HCT116 (cell line): ENCODE data around the gene EEA1. TPM values are rescaled to one million over a fixed set of nuclear protein-coding genes. Genes with fewer than 3 reads are reported as not detected.

Source experiments
- ATAC-seq: fragments of 200-7000 bp; cut with Tn5 transposase; 2 replicates; pipeline ENCODE4 v1.9.1; 2020; ENCODE audit warnings: mild to moderate bottlenecking, moderate library complexity
- BruUV-seq: library from RNA; stranded (reverse); fragments of 400-500 nt; replicated peaks from 2 replicates; lab custom pipeline; 2021; lab: Mats Ljungman, UMichigan
- CTCF ChIA-PET: fragments of 300-600 bp; sonication (Branson Sonifier 250); formaldehyde crosslinking; loops from one replicate; lab custom pipeline; 2021; ENCODE audit warnings: antibody characterized with exemption; lab: Charles Lee
- POLR2A ChIA-PET: fragments of 300-600, 350-600 bp; sonication (Branson Sonifier 250); formaldehyde crosslinking; loops from one replicate; lab custom pipeline; 2021; ENCODE audit warnings: antibody characterized with exemption; lab: Charles Lee
- RAD21 ChIA-PET, 2 experiments: fragments of 300-600 bp; sonication (Branson Sonifier 250); formaldehyde crosslinking; loops; one replicate each; lab custom pipeline; 2023; ENCODE audit warnings: low total read pairs in 2 of 2; ENCODE audit not compliant: uncharacterized antibody in 2 of 2, unreplicated experiment in 2 of 2, low non-redundant PET in 1 of 2; lab: Charles Lee
- DNase-seq: peaks from one replicate; pipeline ENCODE4 v3.0.0-alpha.2; 2010; ENCODE audit warnings: low read depth, low spot score
- H2AFZ ChIP-seq: fragments of 200-600 bp; shearing (Covaris generic), sonication (generic); 2 replicates; pipeline ENCODE4 v1.6.1; 2017; ENCODE audit warnings: low read depth, mixed run types, mixed read lengths, antibody characterized with exemption, low read length; ENCODE audit not compliant: poor library complexity, severe bottlenecking
- H3K27ac ChIP-seq: 2 replicates; pipeline ENCODE4 v1.5.1; 2012; ENCODE audit warnings: low read depth, low read length
- H3K27me3 ChIP-seq: fragments of 200-600 bp; sonication (generic); 2 replicates; pipeline ENCODE4 v1.6.1; 2016; ENCODE audit warnings: mixed run types, low read length, mixed read lengths; ENCODE audit not compliant: insufficient read depth
- H3K36me3 ChIP-seq, 2 experiments: fragments of 200-500 bp in 1 of 2; fragments of 200-600 bp in 1 of 2; sonication (Bioruptor generic) in 1 of 2; sonication (generic) in 1 of 2; 2 replicates each; pipeline versions ENCODE4 v1.5.1 to v1.6.1; 2014 to 2016; ENCODE audit warnings: low read length in 2 of 2, inconsistent platforms in 1 of 2, mixed read lengths in 1 of 2, mixed run types in 1 of 2; ENCODE audit not compliant: insufficient read depth in 2 of 2, control insufficient read depth in 1 of 2
- H3K4me1 ChIP-seq, 2 experiments: fragments of 200-600 bp in 1 of 2; sonication (generic) in 1 of 2; 2 replicates each; pipeline versions ENCODE4 v1.5.1 to v1.6.1; 2012 to 2017; ENCODE audit warnings: low read length in 2 of 2, inconsistent platforms in 1 of 2, mild to moderate bottlenecking in 1 of 2, mixed read lengths in 1 of 2, mixed run types in 1 of 2, moderate library complexity in 1 of 2; ENCODE audit not compliant: insufficient read depth in 2 of 2, control insufficient read depth in 1 of 2
- H3K4me2 ChIP-seq: fragments of 200-600 bp; sonication (generic); 2 replicates; pipeline ENCODE4 v1.6.1; 2017; ENCODE audit warnings: mixed run types, low read length, mixed read lengths
- H3K4me3 ChIP-seq, 2 experiments: fragments of 200-600 bp in 1 of 2; sonication (generic) in 1 of 2; replicated peaks in 1 of 2; 2 replicates each; pipeline ENCODE4 v1.5.1; 2011 to 2016; ENCODE audit warnings: low read length in 2 of 2, control low read depth in 1 of 2, low read depth in 1 of 2, mild to moderate bottlenecking in 1 of 2, mixed read lengths in 1 of 2, mixed run types in 1 of 2
- H3K79me2 ChIP-seq: fragments of 200-600 bp; sonication (generic); 2 replicates; pipeline ENCODE4 v1.6.1; 2017; ENCODE audit warnings: mild to moderate bottlenecking, mixed run types, low read length, moderate library complexity, mixed read lengths; ENCODE audit not compliant: insufficient read depth
- H3K9ac ChIP-seq: fragments of 200-600 bp; sonication (generic); 2 replicates; pipeline ENCODE4 v1.6.1; 2016; ENCODE audit warnings: low read length, mixed read lengths
- H3K9me2 ChIP-seq: fragments of 200-600 bp; sonication (generic), shearing (Covaris generic); 2 replicates; pipeline ENCODE4 v1.6.1; 2017; ENCODE audit warnings: mixed run types, mild to moderate bottlenecking, moderate library complexity; ENCODE audit not compliant: insufficient read depth
- H3K9me3 ChIP-seq, 2 experiments: fragments of 200-500 bp in 1 of 2; fragments of 200-600 bp in 1 of 2; sonication (Bioruptor generic) in 1 of 2; sonication (generic) in 1 of 2; 2 replicates each; pipeline ENCODE4 v1.6.1; 2014 to 2017; ENCODE audit warnings: low read length in 2 of 2, mixed read lengths in 2 of 2, inconsistent platforms in 1 of 2, low read depth in 1 of 2, mild to moderate bottlenecking in 1 of 2, mixed run types in 1 of 2, moderate library complexity in 1 of 2; ENCODE audit not compliant: control insufficient read depth in 1 of 2, insufficient read depth in 1 of 2
- H4K20me1 ChIP-seq: fragments of 200-600 bp; sonication (generic), shearing (Covaris generic); 2 replicates; pipeline ENCODE4 v1.6.1; 2017; ENCODE audit warnings: mixed run types, mild to moderate bottlenecking, moderate library complexity; ENCODE audit not compliant: insufficient read depth
- POLR2A ChIP-seq: IDR thresholded peaks from 2 replicates; pipeline ENCODE4 v1.7.0; 2011; ENCODE audit warnings: borderline replicate concordance; ENCODE audit not compliant: insufficient read depth, insufficient read length; ENCODE audit errors: extremely low read depth
- RAD21 ChIP-seq: IDR thresholded peaks from 2 replicates; pipeline ENCODE4 v1.6.1; 2012; ENCODE audit warnings: low read depth, mild to moderate bottlenecking
- intact Hi-C: fragments of 100-400 bp; cut with micrococcal nuclease; formaldehyde crosslinking; loops from 2 replicates; pipeline ENCODE4 v1.10.0; 2022
- total RNA-seq: library from RNA; stranded (reverse); gene quantifications from one replicate; pipeline ENCODE4 v1.2.1, GENCODE V29; 2021; ENCODE audit not compliant: unreplicated experiment
- TF ChIP-seq, protein P1 (sequence below): IDR thresholded peaks from 2 replicates; pipeline ENCODE4 v1.6.1; 2012; ENCODE audit warnings: low read depth
- TF ChIP-seq, protein P2 (sequence below): IDR thresholded peaks from 2 replicates; pipeline ENCODE4 v1.6.1; 2012

EEA1 gene
- total RNA-seq, 1 experiment from 2014 or later = 13.8 TPM

GRCh38 chr12:92876496-92876895, 52.6 kb downstream of the EEA1 start:
- DNase-seq = no peak
- intact Hi-C loops = no loop called here
- Histone ChIP-seq H3K27ac (no peak overlapping the region), H2AFZ (no peak overlapping the region), H3K9me2 (no peaks in the 10 kb centered on the region), H3K9ac (no peak overlapping the region), H3K4me2 (no peak overlapping the region), H3K79me2 (no peaks in the 10 kb centered on the region), H4K20me1 (no peaks in the 10 kb centered on the region), H3K36me3 (no peaks in the 10 kb centered on the region), H3K27me3 (no peaks in the 10 kb centered on the region), H3K4me1 (no peaks in the 10 kb centered on the region), H3K9me3 (no peaks in the 10 kb centered on the region), H3K4me3 (no peak overlapping the region)
- ChIA-PET POLR2A (no interaction called here), CTCF (no interaction called here), RAD21 (no interaction called here)
- ATAC-seq = no peak
- no peak for TF ChIP-seq RAD21
- BruUV-seq = no TSS peak

DNA sequence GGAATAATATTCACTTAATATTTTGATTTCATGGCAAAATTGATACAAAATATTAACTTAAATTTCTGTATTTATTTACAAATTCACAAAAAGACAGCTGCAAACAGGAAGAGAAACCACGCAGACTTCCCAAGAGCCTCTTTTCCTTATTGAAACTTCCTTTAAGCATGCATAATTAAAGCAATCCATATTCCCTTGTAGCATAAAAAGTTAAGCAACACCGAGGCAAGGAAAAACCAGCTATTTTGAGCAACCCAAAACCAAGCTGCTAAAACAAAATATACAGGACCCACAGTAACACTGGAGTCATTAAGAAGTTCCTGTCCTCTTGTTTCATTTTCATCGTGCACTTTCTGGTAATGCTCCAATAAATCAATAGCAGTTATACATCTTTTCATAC, 58.0 kb downstream of the EEA1 start:
- CTCF ChIA-PET = no interaction called here

More for the DNA sequence above, 58.0 kb downstream of the EEA1 start:
- RAD21 ChIA-PET = no interaction called here
- BruUV-seq = no TSS peak
- Histone ChIP-seq H3K9me2 (no peaks in the 10 kb centered on the region), H3K9ac (no peak overlapping the region), H3K27me3 (no peaks in the 10 kb centered on the region), H3K9me3 (no peaks in the 10 kb centered on the region), H2AFZ (no peak overlapping the region), H3K36me3 (no peaks in the 10 kb centered on the region), H3K4me1 (no peaks in the 10 kb centered on the region), H4K20me1 (no peaks in the 10 kb centered on the region), H3K79me2 (no peaks in the 10 kb centered on the region), H3K27ac (no peak overlapping the region), H3K4me3 (no peak overlapping the region), H3K4me2 (no peak overlapping the region)
- POLR2A ChIA-PET = no interaction called here
- ATAC-seq (no peak), DNase-seq (no peak)
- TF ChIP-seq, protein P1, sequence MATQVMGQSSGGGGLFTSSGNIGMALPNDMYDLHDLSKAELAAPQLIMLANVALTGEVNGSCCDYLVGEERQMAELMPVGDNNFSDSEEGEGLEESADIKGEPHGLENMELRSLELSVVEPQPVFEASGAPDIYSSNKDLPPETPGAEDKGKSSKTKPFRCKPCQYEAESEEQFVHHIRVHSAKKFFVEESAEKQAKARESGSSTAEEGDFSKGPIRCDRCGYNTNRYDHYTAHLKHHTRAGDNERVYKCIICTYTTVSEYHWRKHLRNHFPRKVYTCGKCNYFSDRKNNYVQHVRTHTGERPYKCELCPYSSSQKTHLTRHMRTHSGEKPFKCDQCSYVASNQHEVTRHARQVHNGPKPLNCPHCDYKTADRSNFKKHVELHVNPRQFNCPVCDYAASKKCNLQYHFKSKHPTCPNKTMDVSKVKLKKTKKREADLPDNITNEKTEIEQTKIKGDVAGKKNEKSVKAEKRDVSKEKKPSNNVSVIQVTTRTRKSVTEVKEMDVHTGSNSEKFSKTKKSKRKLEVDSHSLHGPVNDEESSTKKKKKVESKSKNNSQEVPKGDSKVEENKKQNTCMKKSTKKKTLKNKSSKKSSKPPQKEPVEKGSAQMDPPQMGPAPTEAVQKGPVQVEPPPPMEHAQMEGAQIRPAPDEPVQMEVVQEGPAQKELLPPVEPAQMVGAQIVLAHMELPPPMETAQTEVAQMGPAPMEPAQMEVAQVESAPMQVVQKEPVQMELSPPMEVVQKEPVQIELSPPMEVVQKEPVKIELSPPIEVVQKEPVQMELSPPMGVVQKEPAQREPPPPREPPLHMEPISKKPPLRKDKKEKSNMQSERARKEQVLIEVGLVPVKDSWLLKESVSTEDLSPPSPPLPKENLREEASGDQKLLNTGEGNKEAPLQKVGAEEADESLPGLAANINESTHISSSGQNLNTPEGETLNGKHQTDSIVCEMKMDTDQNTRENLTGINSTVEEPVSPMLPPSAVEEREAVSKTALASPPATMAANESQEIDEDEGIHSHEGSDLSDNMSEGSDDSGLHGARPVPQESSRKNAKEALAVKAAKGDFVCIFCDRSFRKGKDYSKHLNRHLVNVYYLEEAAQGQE = no peak
- TF ChIP-seq, protein P2, sequence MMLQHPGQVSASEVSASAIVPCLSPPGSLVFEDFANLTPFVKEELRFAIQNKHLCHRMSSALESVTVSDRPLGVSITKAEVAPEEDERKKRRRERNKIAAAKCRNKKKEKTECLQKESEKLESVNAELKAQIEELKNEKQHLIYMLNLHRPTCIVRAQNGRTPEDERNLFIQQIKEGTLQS = no peak
- no peak for TF ChIP-seq POLR2A
- intact Hi-C loops = no loop called here
